NCI-H128 (cell line): ENCODE results near the gene IKZF4.

ENCODE experiments used
- DNase-seq: peaks from one replicate; lab custom pipeline; 2025; ENCODE audit not compliant: unreplicated experiment; lab: John Stamatoyannopoulos, UW

Gene IKZF4

DNA sequence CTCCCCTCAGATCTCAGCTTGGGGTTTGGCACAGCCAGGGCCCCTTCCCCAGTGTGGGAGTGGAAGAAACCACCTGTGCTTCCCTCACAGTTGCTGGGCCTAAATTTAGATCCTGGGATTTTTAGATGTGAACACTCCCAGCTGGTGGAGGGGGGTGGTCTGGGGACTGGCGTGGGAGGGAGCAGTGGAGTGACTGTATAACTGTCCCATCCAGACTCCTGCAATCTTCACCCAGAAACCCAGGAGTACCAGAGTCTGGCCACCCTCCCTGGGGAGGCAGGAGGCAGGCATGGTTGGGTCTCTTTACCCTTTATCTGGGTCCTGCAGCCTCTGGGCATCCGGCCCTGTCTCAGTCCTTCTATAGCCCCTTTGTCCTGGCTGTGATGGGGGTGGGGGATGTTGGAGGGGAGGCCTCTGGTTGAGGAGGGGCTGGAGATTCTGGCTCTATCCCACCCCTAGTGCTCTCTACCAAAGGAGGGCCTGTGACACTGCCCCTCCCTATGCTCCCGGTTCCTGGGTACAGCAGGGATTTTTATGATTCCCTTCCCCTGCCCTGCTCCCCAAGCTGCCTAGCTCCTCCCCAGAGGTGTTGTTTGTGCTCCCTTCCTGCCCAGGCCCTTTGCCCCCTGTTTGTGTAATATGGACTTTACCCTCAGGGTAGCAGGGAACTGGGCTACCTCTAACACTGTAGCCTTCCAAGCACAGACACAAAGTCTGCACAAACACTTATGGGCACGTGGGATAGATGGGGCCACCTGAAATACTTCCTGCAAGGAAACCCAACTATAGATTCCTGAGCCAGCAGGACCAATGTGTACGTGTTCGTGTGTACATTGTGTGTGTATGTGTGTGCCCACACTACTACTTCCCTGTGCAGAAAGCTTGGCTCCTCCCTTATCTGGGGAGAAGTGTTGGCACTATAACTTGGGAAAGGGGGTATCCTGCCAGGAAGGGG lies 60.8 kb downstream of the IKZF4 start:
- no peak for DNase-seq

GRCh38 chr12:56082382-56082781 lies 61.5 kb downstream of the IKZF4 start:
- DNase-seq, result no peak

GRCh38 chr12:56082967-56083366 lies 62.1 kb downstream of the IKZF4 start:
- no peak for DNase-seq

GRCh38 chr12:56084958-56085543 lies 64.2 kb downstream of the IKZF4 start:
- DNase-seq, result no peak

- no peak for DNase-seq
Measured at GRCh38 chr12:56086096-56086495, 65.3 kb downstream of the IKZF4 start.

DNA sequence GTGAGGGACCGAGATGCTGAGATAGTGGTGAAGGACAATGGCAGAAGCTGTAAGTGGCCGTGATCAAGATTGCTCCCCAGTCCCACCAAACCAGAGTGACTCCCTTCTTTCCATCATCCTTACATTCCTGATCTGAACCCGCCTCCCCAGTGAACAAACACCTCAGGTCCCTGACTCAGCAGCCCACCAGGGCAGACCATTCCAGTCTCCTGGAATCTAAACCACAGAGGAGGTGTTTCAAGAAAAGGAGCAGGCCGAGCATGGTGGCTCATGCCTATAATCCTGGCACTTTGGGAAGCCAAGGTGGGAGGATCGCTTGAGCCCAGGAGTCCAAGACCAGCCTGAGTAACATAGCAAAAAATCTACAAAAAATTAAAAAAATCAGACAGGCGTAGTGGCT lies 65.8 kb downstream of the IKZF4 start:
- DNase-seq, result no peak

DNA sequence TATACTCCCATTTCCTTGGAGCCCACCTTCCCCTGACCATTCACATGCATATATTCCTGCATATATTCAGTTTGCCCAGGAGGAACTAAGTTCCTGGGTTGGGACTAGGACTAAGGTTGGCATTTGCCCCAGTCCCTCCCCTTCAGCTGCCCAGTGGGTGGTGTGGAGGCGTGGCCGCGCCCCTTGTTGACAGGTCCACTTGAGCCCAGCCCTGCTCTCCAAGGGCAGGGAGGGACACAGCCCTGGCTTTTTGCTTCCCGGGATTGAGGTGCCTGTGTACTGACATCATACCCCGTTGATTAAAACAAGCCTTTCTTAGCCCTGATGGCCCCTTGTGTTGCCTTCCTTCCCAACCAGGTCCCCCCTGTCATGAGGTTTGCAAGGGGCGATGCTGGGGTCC lies 66.4 kb downstream of the IKZF4 start:
- no peak for DNase-seq
